Tibial nerve (tissue), 4 donors: Measurements from ENCODE around the gene IZUMO4. TPM values are rescaled to one million over a fixed set of nuclear protein-coding genes. Genes with fewer than 3 reads are reported as not detected.

Experiments
- DNase-seq, 2 donors: peaks; one replicate each; pipeline ENCODE4 v3.0.0-alpha.2; 2019; ENCODE audit warnings: low spot score in 2 of 2
- H3K27ac ChIP-seq, 4 donors: fragments of 200-600 bp; sonication (generic) in 3 of 4; one replicate each; pipeline ENCODE4 v1.5.1; 2017 to 2019; ENCODE audit warnings: mild to moderate bottlenecking in 1 of 4
- H3K27me3 ChIP-seq, 2 donors: fragments of 200-600 bp; sonication (generic) in 1 of 2; one replicate each; pipeline versions ENCODE4 v1.5.1 to v1.6.0; 2017 to 2019
- H3K36me3 ChIP-seq, 3 donors: fragments of 200-600 bp; sonication (generic); one replicate each; pipeline ENCODE4 v1.5.1; 2018 to 2019
- H3K4me1 ChIP-seq, 4 donors: fragments of 200-600 bp; sonication (generic) in 3 of 4; one replicate each; pipeline ENCODE4 v1.5.1; 2017 to 2019
- H3K4me3 ChIP-seq, 4 donors: fragments of 200-600 bp; sonication (generic) in 3 of 4; one replicate each; pipeline ENCODE4 v1.5.1; 2017 to 2019; ENCODE audit warnings: mild to moderate bottlenecking in 1 of 4, moderate library complexity in 1 of 4
- H3K9me3 ChIP-seq, 4 donors: fragments of 200-600 bp; sonication (generic) in 3 of 4; one replicate each; pipeline ENCODE4 v1.5.1; 2017 to 2019
- CTCF ChIP-seq, 5 experiments: fragments of 200-600 bp in 3 of 5; fragments of 450-650 bp in 2 of 5; sonication (generic) in 3 of 5; IDR thresholded peaks; one replicate each; pipeline ENCODE4 v1.5.1; 2016 to 2019; ENCODE audit warnings: antibody characterized with exemption in 5 of 5, mild to moderate bottlenecking in 3 of 5, moderate library complexity in 2 of 5
- EP300 ChIP-seq, 2 donors: sonication (generic); formaldehyde crosslinking; IDR thresholded peaks; one replicate each; pipeline ENCODE4 v1.6.1; 2017; ENCODE audit warnings: antibody characterized with exemption in 2 of 2, mild to moderate bottlenecking in 1 of 2
- POLR2A ChIP-seq, 2 donors: fragments of 450-650 bp; IDR thresholded peaks; one replicate each; pipeline ENCODE4 v1.6.1; 2017; ENCODE audit warnings: antibody characterized with exemption in 2 of 2, mild to moderate bottlenecking in 2 of 2, moderate library complexity in 2 of 2
- WGBS, 2 donors: methylation state at CpG; one replicate each; pipeline ENCODE4 v1.1.5; 2018; 5-methylcytosine and 5-hydroxymethylcytosine counted together
- total RNA-seq, 4 donors: library from RNA; depleted of rRNA; stranded (reverse); fragments of >200 nt; gene quantifications; one replicate each; pipeline ENCODE4 v1.1.0, GENCODE V29; 2016

The IZUMO4 gene
- total RNA-seq, 4 donors from 2014 or later, result 28.6 to 46.3 (median 33.2) TPM

GRCh38 chr19:2056837-2057192 is 39.9 kb upstream of the IZUMO4 start:
- H3K36me3 ChIP-seq, result no peaks in the 10 kb centered on the region
- no peak overlapping the region for H3K4me3 ChIP-seq
- no peaks in the 10 kb centered on the region for H3K27me3 ChIP-seq
- DNase-seq, result no peak
- WGBS, 2 donors, result 27 to 28% methylated on average over 4 to 5 of the region's 5 CpGs
- TF ChIP-seq CTCF (IDR thresholded peaks at IDR 0.05) (no peak), POLR2A (IDR thresholded peaks at IDR 0.05) (no peak), EP300 (IDR thresholded peaks at IDR 0.05) (no peak)
- peak overlapping the region; percentile 88 to 100 (median 99) for H3K27ac ChIP-seq
- H3K4me1 ChIP-seq, result peaks cover 10 to 81% (median 66%) of the 10 kb centered on the region in 4 donors
- H3K9me3 ChIP-seq, result no peaks in the 10 kb centered on the region

- Histone ChIP-seq H3K4me1 (peaks cover 10 to 83% (median 68%) of the 10 kb centered on the region in 4 donors), H3K27me3 (no peaks in the 10 kb centered on the region), H3K27ac (peak overlapping the region; percentile 88 to 100 (median 99)), H3K36me3 (no peaks in the 10 kb centered on the region), H3K9me3 (no peaks in the 10 kb centered on the region), H3K4me3 (no peak overlapping the region)
- TF ChIP-seq EP300 (IDR thresholded peaks at IDR 0.05) (no peak), POLR2A (IDR thresholded peaks at IDR 0.05) (peak in 1 of 2 donors; percentile 27)
- whole genome bisulfite sequencing, 2 donors, result 61 to 67% methylated on average over 15 to 23 of the region's 23 CpGs
- DNase-seq, result no peak
Observed at GRCh38 chr19:2057484-2058469, 38.9 kb upstream of the IZUMO4 start.

GRCh38 chr19:2058570-2059421 is 37.9 kb upstream of the IZUMO4 start:
- Histone ChIP-seq H3K4me1 (peaks cover 10 to 90% (median 72%) of the 10 kb centered on the region in 4 donors), H3K9me3 (no peaks in the 10 kb centered on the region), H3K36me3 (no peaks in the 10 kb centered on the region), H3K4me3 (no peak overlapping the region), H3K27me3 (no peaks in the 10 kb centered on the region), H3K27ac (peak overlapping the region; percentile 88 to 100 (median 99))
- TF ChIP-seq POLR2A (IDR thresholded peaks at IDR 0.05) (no peak), EP300 (IDR thresholded peaks at IDR 0.05) (no peak), CTCF (IDR thresholded peaks at IDR 0.05) (no peak)
- no peak for DNase-seq
- 71 to 73% methylated on average over 27 of the region's 27 CpGs for WGBS, 2 donors

GRCh38 chr19:2059422-2060201 is 37.1 kb upstream of the IZUMO4 start:
- Histone ChIP-seq H3K4me3 (peak overlapping the region in 1 of 4 donors; percentile 70), H3K27ac (peak overlapping the region; percentile 88 to 100 (median 99)), H3K4me1 (peaks cover 10 to 90% (median 79%) of the 10 kb centered on the region in 4 donors), H3K36me3 (no peaks in the 10 kb centered on the region), H3K9me3 (no peaks in the 10 kb centered on the region), H3K27me3 (no peaks in the 10 kb centered on the region)
- DNase-seq, result peak in 1 of 2 donors; percentile 60
- WGBS, 2 donors, result 27% methylated on average over 16 to 17 of the region's 24 CpGs
- TF ChIP-seq CTCF (IDR thresholded peaks at IDR 0.05) (no peak), EP300 (IDR thresholded peaks at IDR 0.05) (peak; percentile 32 to 67), POLR2A (IDR thresholded peaks at IDR 0.05) (peak in 1 of 2 donors; percentile 45)
